ENCODE data around the gene DHH.
A peak's percentile ranks its signal among the peaks of the same experiment; 100 is the strongest.

Gene DHH

DNA sequence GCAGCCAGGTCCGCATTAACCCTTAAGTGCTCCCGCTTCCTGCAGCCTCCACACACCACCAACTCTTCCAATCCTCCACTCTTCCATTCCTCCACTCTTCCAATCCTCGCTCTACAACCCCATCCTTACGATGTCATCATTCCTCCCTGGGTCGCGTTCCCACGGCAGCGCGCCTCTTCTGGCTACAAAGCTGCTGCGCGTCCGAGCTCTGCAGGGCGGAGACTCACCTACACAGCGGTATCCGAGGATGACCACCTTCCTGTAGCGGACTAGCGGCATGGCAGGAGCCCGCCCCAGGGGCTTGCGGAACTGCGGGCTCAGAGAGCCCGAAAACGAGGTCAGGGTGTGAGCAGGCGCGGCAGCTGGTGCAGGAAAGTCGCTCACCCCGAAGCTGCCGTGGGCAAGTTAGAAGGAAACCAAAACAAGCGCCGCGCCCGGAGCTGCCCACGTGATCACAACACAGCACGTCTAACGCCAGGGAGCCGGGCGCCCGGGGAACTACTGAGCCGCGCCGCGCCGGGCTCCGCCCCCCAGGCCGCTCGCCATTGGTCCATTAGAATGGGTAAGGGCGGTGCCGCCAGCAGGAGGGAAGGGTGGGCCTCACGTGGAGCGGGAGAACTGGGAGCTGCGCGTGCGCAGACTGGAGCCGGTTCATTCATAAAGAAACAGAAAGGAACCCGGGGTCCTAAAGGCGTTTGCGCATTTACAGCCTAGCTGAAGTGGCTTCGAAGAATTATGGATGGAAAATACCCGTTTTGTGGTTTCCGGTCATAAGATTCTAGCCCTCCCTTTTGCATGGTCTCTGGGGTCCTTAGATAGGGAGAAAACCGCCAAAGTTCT, 24.9 kb downstream of the DHH start, which contains the start of gene RHEBL1:
Gene RHEBL1 (minus strand): TSS at position 473 of the 840 bp plus-strand sequence. CDS start 194 bp downstream, at position 279.
- Histone ChIP-seq H3K27ac (ENCODE audit: extremely low read depth, low read depth, low read length) (peak within 1 kb of the TSS; percentile 34; the same call in 1 of the 2 replicates), H3K4me3 (ENCODE audit: low read depth, low read length) (peak within 1 kb of the TSS; percentile 74), H3K36me3 (ENCODE audit: control insufficient read depth in 2 of 2, insufficient read depth in 1 of 2, low read length in 2 of 2) (no peaks in the 10 kb centered on the region), H3K4me1 (ENCODE audit: control insufficient read depth, insufficient read depth, low read length) (peaks cover 4% of the 10 kb centered on the region), H3K9me3 (ENCODE audit: control insufficient read depth, insufficient read depth, low read depth, low read length) (no peaks in the 10 kb centered on the region)
- POLR2A ChIA-PET: interaction anchor here (0.6 to 2.4 kb wide), 18 partner anchors 9 to 119 kb away, joined by 3 to 41 read pairs (median 4); partner anchors contain the start of genes ARF3, DHH, LMBR1L and PRKAG1
- CTCF ChIA-PET: interaction anchor here (0.6 to 9.2 kb wide), 14 partner anchors 12 to 651 kb away, joined by 3 to 111 read pairs (median 5); partner anchors contain the start of genes LMBR1L and TUBA1C
- TF ChIP-seq FEZF1 (tag by site-specific recombination; IDR thresholded peaks at IDR 0.05) (peak; percentile 83), ZNF341 (tag by site-specific recombination; IDR thresholded peaks at IDR 0.05; ENCODE audit: low read depth) (no peak), ZBTB17 (tag by site-specific recombination; IDR thresholded peaks at IDR 0.05) (peak; percentile 98), ZSCAN30 (tag by site-specific recombination; IDR thresholded peaks at IDR 0.05) (peak; percentile 19; the same call in 1 of the 2 replicates), ZNF266 (tag by site-specific recombination; IDR thresholded peaks at IDR 0.05; ENCODE audit: low read depth) (no peak), ZNF426 (tag by site-specific recombination; IDR thresholded peaks at IDR 0.05) (no peak), ZFP69B (tag by site-specific recombination; IDR thresholded peaks at IDR 0.05) (0 out of 2 replicates have a peak, but pooled peaks have one; percentile 15), ZNF660 (tag by site-specific recombination; IDR thresholded peaks at IDR 0.05) (peak; percentile 64; the same call in 1 of the 2 replicates), KLF7 (tag by site-specific recombination; IDR thresholded peaks at IDR 0.05; ENCODE audit: borderline replicate concordance) (peak; percentile 17; the same call in 1 of the 2 replicates), ZBTB20 (tag by site-specific recombination; IDR thresholded peaks at IDR 0.05) (peak; percentile 75), ZNF777 (tag by site-specific recombination; IDR thresholded peaks at IDR 0.05; ENCODE audit: borderline replicate concordance) (peak; percentile 62; the same call in 1 of the 2 replicates), ZIC2 (tag by site-specific recombination; IDR thresholded peaks at IDR 0.05) (peak; percentile 97), KLF10 (tag by site-specific recombination; IDR thresholded peaks at IDR 0.05) (0 out of 2 replicates have a peak, but pooled peaks have one; percentile 29), ZFP37 (tag by site-specific recombination; IDR thresholded peaks at IDR 0.05) (peak; percentile 85), KLF1 (tag by site-specific recombination; IDR thresholded peaks at IDR 0.05) (peak; percentile 89), KLF16 (tag by site-specific recombination; IDR thresholded peaks at IDR 0.05) (0 out of 2 replicates have a peak, but pooled peaks have one; percentile 67), ZNF155 (tag by site-specific recombination; IDR thresholded peaks at IDR 0.05) (no peak), ZBTB8A (tag by site-specific recombination; IDR thresholded peaks at IDR 0.05) (peak; percentile 85), ZEB2 (tag by site-specific recombination; IDR thresholded peaks at IDR 0.05) (peak; percentile 87), ZBTB21 (tag by site-specific recombination; IDR thresholded peaks at IDR 0.05) (0 out of 2 replicates have a peak, but pooled peaks have one; percentile 20), ZNF600 (tag by site-specific recombination; IDR thresholded peaks at IDR 0.05) (peak; percentile 81)
- TF ChIP-seq, protein P1, sequence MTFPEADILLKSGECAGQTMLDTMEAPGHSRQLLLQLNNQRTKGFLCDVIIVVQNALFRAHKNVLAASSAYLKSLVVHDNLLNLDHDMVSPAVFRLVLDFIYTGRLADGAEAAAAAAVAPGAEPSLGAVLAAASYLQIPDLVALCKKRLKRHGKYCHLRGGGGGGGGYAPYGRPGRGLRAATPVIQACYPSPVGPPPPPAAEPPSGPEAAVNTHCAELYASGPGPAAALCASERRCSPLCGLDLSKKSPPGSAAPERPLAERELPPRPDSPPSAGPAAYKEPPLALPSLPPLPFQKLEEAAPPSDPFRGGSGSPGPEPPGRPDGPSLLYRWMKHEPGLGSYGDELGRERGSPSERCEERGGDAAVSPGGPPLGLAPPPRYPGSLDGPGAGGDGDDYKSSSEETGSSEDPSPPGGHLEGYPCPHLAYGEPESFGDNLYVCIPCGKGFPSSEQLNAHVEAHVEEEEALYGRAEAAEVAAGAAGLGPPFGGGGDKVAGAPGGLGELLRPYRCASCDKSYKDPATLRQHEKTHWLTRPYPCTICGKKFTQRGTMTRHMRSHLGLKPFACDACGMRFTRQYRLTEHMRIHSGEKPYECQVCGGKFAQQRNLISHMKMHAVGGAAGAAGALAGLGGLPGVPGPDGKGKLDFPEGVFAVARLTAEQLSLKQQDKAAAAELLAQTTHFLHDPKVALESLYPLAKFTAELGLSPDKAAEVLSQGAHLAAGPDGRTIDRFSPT (tag by site-specific recombination; IDR thresholded peaks at IDR 0.05): peak; percentile 79
- TF ChIP-seq, protein P2, sequence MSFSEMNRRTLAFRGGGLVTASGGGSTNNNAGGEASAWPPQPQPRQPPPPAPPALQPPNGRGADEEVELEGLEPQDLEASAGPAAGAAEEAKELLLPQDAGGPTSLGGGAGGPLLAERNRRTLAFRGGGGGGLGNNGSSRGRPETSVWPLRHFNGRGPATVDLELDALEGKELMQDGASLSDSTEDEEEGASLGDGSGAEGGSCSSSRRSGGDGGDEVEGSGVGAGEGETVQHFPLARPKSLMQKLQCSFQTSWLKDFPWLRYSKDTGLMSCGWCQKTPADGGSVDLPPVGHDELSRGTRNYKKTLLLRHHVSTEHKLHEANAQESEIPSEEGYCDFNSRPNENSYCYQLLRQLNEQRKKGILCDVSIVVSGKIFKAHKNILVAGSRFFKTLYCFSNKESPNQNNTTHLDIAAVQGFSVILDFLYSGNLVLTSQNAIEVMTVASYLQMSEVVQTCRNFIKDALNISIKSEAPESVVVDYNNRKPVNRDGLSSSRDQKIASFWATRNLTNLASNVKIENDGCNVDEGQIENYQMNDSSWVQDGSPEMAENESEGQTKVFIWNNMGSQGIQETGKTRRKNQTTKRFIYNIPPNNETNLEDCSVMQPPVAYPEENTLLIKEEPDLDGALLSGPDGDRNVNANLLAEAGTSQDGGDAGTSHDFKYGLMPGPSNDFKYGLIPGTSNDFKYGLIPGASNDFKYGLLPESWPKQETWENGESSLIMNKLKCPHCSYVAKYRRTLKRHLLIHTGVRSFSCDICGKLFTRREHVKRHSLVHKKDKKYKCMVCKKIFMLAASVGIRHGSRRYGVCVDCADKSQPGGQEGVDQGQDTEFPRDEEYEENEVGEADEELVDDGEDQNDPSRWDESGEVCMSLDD (tag by site-specific recombination; IDR thresholded peaks at IDR 0.05): peak; percentile 51; the same call in 1 of the 2 replicates
- TF ChIP-seq, protein P3, sequence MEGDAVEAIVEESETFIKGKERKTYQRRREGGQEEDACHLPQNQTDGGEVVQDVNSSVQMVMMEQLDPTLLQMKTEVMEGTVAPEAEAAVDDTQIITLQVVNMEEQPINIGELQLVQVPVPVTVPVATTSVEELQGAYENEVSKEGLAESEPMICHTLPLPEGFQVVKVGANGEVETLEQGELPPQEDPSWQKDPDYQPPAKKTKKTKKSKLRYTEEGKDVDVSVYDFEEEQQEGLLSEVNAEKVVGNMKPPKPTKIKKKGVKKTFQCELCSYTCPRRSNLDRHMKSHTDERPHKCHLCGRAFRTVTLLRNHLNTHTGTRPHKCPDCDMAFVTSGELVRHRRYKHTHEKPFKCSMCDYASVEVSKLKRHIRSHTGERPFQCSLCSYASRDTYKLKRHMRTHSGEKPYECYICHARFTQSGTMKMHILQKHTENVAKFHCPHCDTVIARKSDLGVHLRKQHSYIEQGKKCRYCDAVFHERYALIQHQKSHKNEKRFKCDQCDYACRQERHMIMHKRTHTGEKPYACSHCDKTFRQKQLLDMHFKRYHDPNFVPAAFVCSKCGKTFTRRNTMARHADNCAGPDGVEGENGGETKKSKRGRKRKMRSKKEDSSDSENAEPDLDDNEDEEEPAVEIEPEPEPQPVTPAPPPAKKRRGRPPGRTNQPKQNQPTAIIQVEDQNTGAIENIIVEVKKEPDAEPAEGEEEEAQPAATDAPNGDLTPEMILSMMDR (tag by site-specific recombination; IDR thresholded peaks at IDR 0.05): peak; percentile 93
- TF ChIP-seq, protein P4, sequence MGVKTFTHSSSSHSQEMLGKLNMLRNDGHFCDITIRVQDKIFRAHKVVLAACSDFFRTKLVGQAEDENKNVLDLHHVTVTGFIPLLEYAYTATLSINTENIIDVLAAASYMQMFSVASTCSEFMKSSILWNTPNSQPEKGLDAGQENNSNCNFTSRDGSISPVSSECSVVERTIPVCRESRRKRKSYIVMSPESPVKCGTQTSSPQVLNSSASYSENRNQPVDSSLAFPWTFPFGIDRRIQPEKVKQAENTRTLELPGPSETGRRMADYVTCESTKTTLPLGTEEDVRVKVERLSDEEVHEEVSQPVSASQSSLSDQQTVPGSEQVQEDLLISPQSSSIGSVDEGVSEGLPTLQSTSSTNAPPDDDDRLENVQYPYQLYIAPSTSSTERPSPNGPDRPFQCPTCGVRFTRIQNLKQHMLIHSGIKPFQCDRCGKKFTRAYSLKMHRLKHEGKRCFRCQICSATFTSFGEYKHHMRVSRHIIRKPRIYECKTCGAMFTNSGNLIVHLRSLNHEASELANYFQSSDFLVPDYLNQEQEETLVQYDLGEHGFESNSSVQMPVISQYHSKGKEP (tag by site-specific recombination; IDR thresholded peaks at IDR 0.05): peak; percentile 10; the same call in 1 of the 2 replicates
